KMS-11 (cell line): ENCODE measurements around the gene RCAN1.

Source experiments
- H2AFZ ChIP-seq: fragments of 200-600 bp; sonication (generic); 2 replicates; pipeline ENCODE4 v1.6.1; 2016; ENCODE audit warnings: antibody characterized with exemption, mixed run types, low read depth
- H3K27ac ChIP-seq: fragments of 200-600 bp; sonication (generic); 2 replicates; pipeline ENCODE4 v1.6.1; 2016; ENCODE audit warnings: mild to moderate bottlenecking, mixed run types
- H3K27me3 ChIP-seq: fragments of 200-600 bp; sonication (generic); 2 replicates; pipeline ENCODE4 v1.6.1; 2017; ENCODE audit warnings: mild to moderate bottlenecking, low read depth, mixed run types, moderate library complexity; ENCODE audit not compliant: insufficient read depth
- H3K36me3 ChIP-seq: fragments of 200-600 bp; sonication (generic); 2 replicates; pipeline ENCODE4 v1.6.1; 2017; ENCODE audit warnings: mild to moderate bottlenecking, mixed run types; ENCODE audit not compliant: insufficient read depth
- H3K4me1 ChIP-seq: fragments of 200-600 bp; sonication (generic); 2 replicates; pipeline ENCODE4 v1.6.1; 2016; ENCODE audit warnings: mild to moderate bottlenecking, low read depth, mixed run types; ENCODE audit not compliant: poor library complexity, severe bottlenecking
- H3K4me2 ChIP-seq: fragments of 200-600 bp; sonication (generic); 2 replicates; pipeline ENCODE4 v1.7.0; 2016; ENCODE audit warnings: mild to moderate bottlenecking, mixed run types
- H3K4me3 ChIP-seq: fragments of 200-600 bp; sonication (generic); IDR thresholded peaks from 2 replicates; pipeline ENCODE4 v1.6.1; 2017; ENCODE audit warnings: low read depth, low read length, mixed read lengths; ENCODE audit not compliant: insufficient read depth
- H3K79me2 ChIP-seq: fragments of 200-600 bp; sonication (generic); 2 replicates; pipeline ENCODE4 v1.6.1; 2016; ENCODE audit warnings: low read depth, mixed run types; ENCODE audit not compliant: insufficient read depth
- H3K9ac ChIP-seq: fragments of 200-600 bp; sonication (generic); 2 replicates; pipeline ENCODE4 v1.6.1; 2016; ENCODE audit warnings: mild to moderate bottlenecking, mixed run types
- H4K20me1 ChIP-seq: fragments of 200-600 bp; sonication (generic); 2 replicates; pipeline ENCODE4 v1.6.1; 2016; ENCODE audit warnings: mild to moderate bottlenecking, mixed run types; ENCODE audit not compliant: insufficient read depth
- TF ChIP-seq, protein P1 (sequence below): fragments of 200-600 bp; sonication (generic); conservative IDR thresholded peaks from 2 replicates; pipeline ENCODE4 v1.6.1; 2017; ENCODE audit warnings: low read depth, mild to moderate bottlenecking, antibody characterized with exemption, low read length, moderate library complexity, mixed read lengths

Gene RCAN1

DNA sequence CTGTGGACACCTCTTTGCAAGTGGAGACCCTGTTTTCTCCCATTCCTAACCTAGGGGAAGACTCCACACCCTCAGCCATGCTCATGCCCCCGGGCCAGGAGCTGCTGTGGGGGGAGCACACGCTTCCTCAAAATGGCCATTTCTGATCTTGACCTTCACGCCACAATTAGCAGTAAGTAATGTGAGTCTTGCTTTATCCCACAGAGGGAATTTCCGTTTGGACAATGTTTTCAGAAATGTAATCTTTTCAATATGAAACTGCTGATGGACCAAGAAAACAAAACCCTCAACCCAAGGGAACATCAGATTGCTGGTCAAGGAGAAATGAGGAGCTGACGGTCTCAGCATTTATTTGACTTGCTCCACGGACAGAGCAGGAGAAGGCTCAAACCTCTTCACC is 94.6 kb downstream of the RCAN1 start:
- Histone ChIP-seq H3K79me2 (no peaks in the 10 kb centered on the region), H3K4me2 (no peak overlapping the region), H3K27ac (no peak overlapping the region), H4K20me1 (no peaks in the 10 kb centered on the region), H3K36me3 (no peaks in the 10 kb centered on the region; the same call in 1 of the 2 replicates), H3K4me3 (no peak overlapping the region), H2AFZ (no peak overlapping the region), H3K4me1 (peaks cover 10% of the 10 kb centered on the region), H3K27me3 (no peaks in the 10 kb centered on the region), H3K9ac (no peak overlapping the region)
- TF ChIP-seq, protein P1, sequence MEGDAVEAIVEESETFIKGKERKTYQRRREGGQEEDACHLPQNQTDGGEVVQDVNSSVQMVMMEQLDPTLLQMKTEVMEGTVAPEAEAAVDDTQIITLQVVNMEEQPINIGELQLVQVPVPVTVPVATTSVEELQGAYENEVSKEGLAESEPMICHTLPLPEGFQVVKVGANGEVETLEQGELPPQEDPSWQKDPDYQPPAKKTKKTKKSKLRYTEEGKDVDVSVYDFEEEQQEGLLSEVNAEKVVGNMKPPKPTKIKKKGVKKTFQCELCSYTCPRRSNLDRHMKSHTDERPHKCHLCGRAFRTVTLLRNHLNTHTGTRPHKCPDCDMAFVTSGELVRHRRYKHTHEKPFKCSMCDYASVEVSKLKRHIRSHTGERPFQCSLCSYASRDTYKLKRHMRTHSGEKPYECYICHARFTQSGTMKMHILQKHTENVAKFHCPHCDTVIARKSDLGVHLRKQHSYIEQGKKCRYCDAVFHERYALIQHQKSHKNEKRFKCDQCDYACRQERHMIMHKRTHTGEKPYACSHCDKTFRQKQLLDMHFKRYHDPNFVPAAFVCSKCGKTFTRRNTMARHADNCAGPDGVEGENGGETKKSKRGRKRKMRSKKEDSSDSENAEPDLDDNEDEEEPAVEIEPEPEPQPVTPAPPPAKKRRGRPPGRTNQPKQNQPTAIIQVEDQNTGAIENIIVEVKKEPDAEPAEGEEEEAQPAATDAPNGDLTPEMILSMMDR, result no peak

DNA sequence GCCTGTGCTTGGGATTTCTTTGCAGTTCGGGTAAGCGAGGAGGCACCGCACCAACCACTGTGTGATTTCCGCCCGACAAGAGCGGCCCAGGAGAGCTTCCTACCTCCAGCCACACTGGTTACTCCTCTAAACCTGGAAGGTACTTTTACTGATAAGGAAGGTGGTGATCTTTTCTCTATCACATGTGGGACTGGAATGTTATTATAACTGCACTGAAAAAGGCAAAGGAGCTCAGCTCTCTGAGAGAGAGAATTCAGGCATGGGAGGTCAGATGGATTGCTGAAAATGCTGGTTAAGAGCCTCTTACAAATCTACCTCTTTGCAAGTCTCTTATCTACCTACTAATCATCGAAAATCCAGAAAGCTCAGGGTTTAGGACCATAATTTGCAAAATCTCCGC is 95.2 kb downstream of the RCAN1 start:
- Histone ChIP-seq H2AFZ (no peak overlapping the region), H3K27ac (no peak overlapping the region), H3K9ac (no peak overlapping the region), H4K20me1 (no peaks in the 10 kb centered on the region), H3K36me3 (no peaks in the 10 kb centered on the region; the same call in 1 of the 2 replicates), H3K4me2 (no peak overlapping the region), H3K4me3 (no peak overlapping the region), H3K27me3 (no peaks in the 10 kb centered on the region), H3K79me2 (no peaks in the 10 kb centered on the region), H3K4me1 (peaks cover 10% of the 10 kb centered on the region)
- TF ChIP-seq, protein P1, result no peak

DNA sequence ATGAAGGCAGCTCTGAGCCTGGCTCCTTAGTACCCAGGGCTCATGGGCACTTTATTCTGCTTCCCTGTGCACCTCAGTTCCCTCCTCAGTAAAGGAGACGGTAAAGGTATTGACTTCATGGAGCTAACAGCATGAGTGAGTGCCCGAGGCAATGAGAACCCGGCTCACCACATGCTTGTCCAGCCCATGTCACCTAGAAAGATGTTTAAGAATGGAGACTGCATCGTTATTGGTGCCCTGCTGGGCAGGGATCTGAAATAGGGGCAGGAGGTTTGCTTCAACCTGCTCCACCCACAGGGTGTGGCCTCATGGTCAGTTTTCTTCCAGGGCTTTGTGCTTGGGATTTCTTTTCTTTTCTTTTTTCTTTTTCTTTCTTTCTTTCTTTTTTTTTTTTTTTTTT is 95.9 kb downstream of the RCAN1 start:
- Histone ChIP-seq H3K9ac (no peak overlapping the region), H4K20me1 (no peaks in the 10 kb centered on the region), H3K4me1 (peaks cover 10% of the 10 kb centered on the region), H3K27me3 (no peaks in the 10 kb centered on the region), H3K36me3 (no peaks in the 10 kb centered on the region; the same call in 1 of the 2 replicates), H3K4me3 (no peak overlapping the region), H3K27ac (no peak overlapping the region), H3K79me2 (no peaks in the 10 kb centered on the region), H2AFZ (no peak overlapping the region), H3K4me2 (no peak overlapping the region)
- TF ChIP-seq, protein P1, result no peak

DNA sequence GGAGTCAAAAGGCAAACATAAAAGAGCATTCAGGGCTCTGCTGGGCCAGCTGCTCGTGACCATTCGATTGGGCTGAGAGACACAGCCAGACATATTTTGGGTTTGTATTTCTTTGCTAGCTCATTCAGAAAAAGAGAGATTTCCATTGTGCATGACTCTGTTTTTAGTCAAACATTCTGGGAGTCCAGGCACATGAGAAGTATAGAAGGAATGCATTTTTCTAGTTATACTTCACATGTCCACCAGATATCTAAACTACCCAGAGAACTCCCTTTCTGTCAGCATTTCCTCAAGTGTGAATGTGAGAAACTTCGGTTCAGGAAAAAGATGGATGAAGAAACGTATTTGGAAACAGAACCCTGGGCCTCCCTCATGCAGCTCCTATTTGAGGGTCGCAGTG is 96.6 kb downstream of the RCAN1 start:
- Histone ChIP-seq H3K4me3 (no peak overlapping the region), H4K20me1 (no peaks in the 10 kb centered on the region), H3K4me1 (peaks cover 10% of the 10 kb centered on the region), H3K36me3 (no peaks in the 10 kb centered on the region; the same call in 1 of the 2 replicates), H3K27ac (no peak overlapping the region), H2AFZ (no peak overlapping the region), H3K27me3 (no peaks in the 10 kb centered on the region), H3K79me2 (no peaks in the 10 kb centered on the region), H3K4me2 (no peak overlapping the region), H3K9ac (no peak overlapping the region)
- TF ChIP-seq, protein P1, result no peak
